Sciatic nerve (tissue), 2 donors: ENCODE measurements around the gene DBP. TPM values are rescaled to one million over a fixed set of nuclear protein-coding genes. Genes with fewer than 3 reads are reported as not detected.
A peak's percentile ranks its signal among the peaks of the same experiment; 100 is the strongest.
"Not testable (repeated sequence)": the region's sequence is repeated elsewhere in the genome, so short reads cannot be mapped to it uniquely, and the experiment has no call there.

Experiments used
- ATAC-seq: fragments of 200-7000 bp; cut with Tn5 transposase; one replicate; pipeline ENCODE4 v1.9.1; 2020; ENCODE audit warnings: mild to moderate bottlenecking, moderate library complexity
- DNase-seq: peaks from one replicate; pipeline ENCODE4 v3.0.0-alpha.2; 2020; ENCODE audit warnings: low spot score
- intact Hi-C: fragments of 100-400 bp; cut with DNase I; formaldehyde crosslinking; loops from one replicate; pipeline ENCODE4 v1.14.2; 2022
- total RNA-seq: library from RNA; stranded (reverse); fragmentation: NEBNext Ultra II Directional; extraction: Animal tissue kit (Norgen Biotek cat#: 25700); gene quantifications from one replicate; pipeline ENCODE4 v1.2.1, GENCODE V29; 2021
- donor health status: DM: no; HTN: no; CAD: no.
- donor health status: DM: no; HTN: no; CAD: no.

Gene DBP
- total RNA-seq, 1 donor from 2014 or later = 13.7 TPM

- ATAC-seq (no peak), DNase-seq (no peak)
- intact Hi-C loops = loop anchor here (10.0 kb wide), 1 partner anchor 174 kb away; no protein-coding TSS in a partner anchor
These were observed 33.7 kb upstream of the DBP start for GRCh38 chr19:48670699-48671445.

- ATAC-seq (no peak), DNase-seq (no peak)
- intact Hi-C loops = loop anchor here (10.0 kb wide), 1 partner anchor 175 kb away; no protein-coding TSS in a partner anchor
These were observed 32.9 kb upstream of the DBP start for GRCh38 chr19:48669903-48670668.

GRCh38 chr19:48668761-48669160 is 31.6 kb upstream of the DBP start:
- no peak for ATAC-seq
- DNase-seq = no peak
- intact Hi-C loops = no loop called here

- intact Hi-C loops = no loop called here
- DNase-seq = no peak
- no peak for ATAC-seq
These were observed 31.2 kb upstream of the DBP start for GRCh38 chr19:48668332-48668731.

- ATAC-seq (no peak), DNase-seq (no peak)
- intact Hi-C loops = no loop called here
These were observed 28.6 kb upstream of the DBP start for GRCh38 chr19:48665786-48666185.

DNA sequence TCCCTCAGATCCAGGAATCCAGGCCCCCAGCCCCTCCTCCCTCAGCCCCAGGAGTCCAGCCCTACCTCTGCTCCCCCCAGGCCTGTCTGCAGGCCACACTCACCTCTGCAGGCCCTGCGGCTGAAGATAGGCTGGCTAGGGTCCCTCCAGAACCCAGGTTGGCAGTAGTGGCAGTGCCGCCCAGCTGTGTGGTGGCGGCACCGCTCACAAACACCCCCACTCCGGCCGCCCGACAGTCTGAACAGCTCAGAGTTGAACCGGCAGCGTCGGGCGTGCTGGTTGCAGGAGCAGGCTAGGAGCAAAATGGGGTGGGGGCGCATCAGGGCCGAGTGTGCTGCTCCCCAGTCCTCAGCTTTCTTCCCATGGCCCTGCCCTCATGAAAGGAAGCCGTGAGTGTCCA is 27.3 kb upstream of the DBP start:
- DNase-seq (no peak), ATAC-seq (no peak)
- intact Hi-C loops = no loop called here

GRCh38 chr19:48663667-48664066 is 26.5 kb upstream of the DBP start:
- no peak for DNase-seq
- ATAC-seq = no peak
- intact Hi-C loops = no loop called here

DNA sequence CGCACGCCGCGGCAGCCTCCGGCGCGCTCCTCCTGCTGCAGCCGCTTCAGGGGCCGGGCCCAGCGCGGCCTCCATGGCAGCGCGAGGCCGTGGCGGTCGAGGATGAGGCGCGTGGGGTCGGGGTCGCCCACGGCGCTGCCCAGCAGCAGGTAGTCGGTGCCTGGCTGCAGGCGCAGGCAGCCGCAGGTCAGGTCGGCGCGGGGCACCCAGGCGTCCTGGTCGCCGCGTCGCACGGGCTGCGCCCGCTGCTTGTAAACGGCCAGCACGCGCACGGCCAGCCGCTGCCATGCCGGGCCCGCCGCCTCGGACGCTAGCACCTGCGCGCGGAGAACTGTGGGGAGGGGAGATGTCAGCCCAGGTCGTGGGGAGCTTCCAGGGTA is 24.5 kb upstream of the DBP start:
- intact Hi-C loops = no loop called here
- no peak for ATAC-seq

DNA sequence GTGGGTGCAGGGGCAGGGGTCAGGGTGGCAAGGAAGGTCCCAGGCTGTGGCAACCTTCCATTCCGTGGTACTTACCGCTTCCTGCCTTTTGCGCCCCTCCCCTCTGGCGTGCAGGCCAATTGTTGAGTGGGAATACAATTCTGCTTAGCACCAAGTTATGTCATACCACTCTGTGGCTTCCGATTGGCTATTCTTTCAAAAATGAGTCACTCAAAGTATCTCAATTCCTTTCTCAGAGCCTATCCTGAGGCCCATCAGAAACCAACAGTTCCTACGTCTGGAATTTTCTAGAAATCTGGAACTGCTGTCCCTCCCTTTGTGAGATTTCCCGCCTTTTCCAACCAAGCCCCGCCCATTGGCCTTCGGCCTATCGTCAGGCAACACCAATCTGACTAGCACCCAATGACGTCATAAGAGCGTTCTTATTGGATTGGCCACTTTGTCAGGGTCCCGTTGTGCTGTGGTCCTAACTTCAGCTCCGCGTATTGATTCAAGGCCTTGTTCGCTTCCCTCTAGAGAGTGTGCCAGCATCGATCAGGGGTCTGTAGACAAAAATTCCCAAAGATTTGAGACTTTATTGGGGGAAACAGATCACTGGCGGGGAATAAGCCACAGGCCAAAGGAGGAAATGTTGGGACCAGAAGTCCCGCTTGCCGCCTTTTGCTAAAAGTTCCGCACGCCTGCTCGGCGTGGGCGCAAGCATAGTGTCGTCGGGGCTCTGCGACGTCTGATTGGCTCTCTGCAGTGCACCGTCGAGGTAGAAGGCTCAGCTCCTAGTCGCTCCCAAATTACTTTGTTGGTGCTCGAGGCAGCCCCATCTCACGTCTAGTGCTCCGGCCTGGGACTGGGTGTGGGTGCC is 23.9 kb upstream of the DBP start:
- peak; percentile 94 for DNase-seq
- ATAC-seq = peak; percentile 86
- intact Hi-C loops = no loop called here

More for the DNA sequence above, 24.5 kb upstream of the DBP start:
- DNase-seq = no peak

DNA sequence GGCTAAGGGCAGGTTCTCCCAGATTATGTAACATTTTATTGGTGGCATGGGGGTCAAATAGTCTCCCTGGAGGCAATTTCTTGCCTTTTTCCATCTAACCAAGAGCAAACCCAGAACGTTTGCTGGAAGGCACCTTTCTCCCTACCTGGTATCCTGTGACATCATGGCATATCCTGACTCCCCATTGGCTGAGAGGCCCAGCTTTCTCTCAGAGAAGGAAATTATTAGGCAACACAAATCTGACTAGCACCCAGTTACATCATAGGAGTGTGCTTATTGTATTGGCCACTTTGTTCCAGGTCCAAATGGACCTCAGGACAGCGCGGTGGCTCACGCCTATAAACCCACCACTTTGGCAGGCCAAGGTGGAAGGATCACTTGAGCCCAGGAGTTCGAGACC is 22.6 kb upstream of the DBP start:
- ATAC-seq = no peak
- no peak for DNase-seq
- intact Hi-C loops = no loop called here

GRCh38 chr19:48658483-48658882 is 21.3 kb upstream of the DBP start:
- ATAC-seq = no peak
- intact Hi-C loops = no loop called here
- no peak for DNase-seq

DNA sequence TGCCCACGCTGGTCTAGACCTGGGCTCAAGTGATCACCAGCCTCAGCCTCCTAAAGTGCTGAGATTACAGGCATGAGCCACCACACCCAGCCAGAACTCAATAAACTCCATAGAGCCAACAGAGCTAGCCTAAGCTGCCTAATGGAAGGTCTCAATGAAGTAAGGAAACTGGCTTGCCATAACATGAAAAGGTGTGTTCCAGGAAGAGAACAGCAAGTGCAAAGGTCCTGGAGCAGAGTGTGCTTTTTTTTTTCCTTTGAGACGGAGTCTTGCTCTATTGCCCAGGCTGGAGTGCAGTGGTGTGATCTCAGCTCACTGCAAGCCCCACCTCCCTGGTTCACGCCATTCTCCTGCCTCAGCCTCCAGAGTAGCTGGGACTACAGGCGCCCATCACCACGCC is 20.6 kb upstream of the DBP start:
- DNase-seq, ATAC-seq, intact Hi-C loops: not testable (repeated sequence)

- DNase-seq = no peak
- peak; percentile 73 for ATAC-seq
- intact Hi-C loops = no loop called here
These were observed 19.8 kb upstream of the DBP start for GRCh38 chr19:48656840-48657474.

GRCh38 chr19:48654299-48655059 is 17.3 kb upstream of the DBP start:
- intact Hi-C loops = no loop called here
- no peak for DNase-seq
- no peak for ATAC-seq

GRCh38 chr19:48651683-48652048 is 14.5 kb upstream of the DBP start:
- intact Hi-C loops = no loop called here
- no peak for ATAC-seq
- DNase-seq = no peak

- intact Hi-C loops = no loop called here
- DNase-seq (no peak), ATAC-seq (no peak)
These were observed 13.9 kb upstream of the DBP start for GRCh38 chr19:48650974-48651682.

GRCh38 chr19:48648134-48648533 is 11.0 kb upstream of the DBP start:
- ATAC-seq (no peak), DNase-seq (no peak)
- intact Hi-C loops = no loop called here

GRCh38 chr19:48646722-48647216 is 9.6 kb upstream of the DBP start:
- no peak for DNase-seq
- no peak for ATAC-seq
- intact Hi-C loops = no loop called here
